GM18520 (cell line): Measurements from ENCODE around the gene FILIP1.

Experiments
- ATAC-seq: cut with Tn5 transposase; IDR thresholded peaks from one replicate; pipeline ENCODE4 v1.9.1; 2021; ENCODE audit not compliant: unreplicated experiment

Gene FILIP1

DNA sequence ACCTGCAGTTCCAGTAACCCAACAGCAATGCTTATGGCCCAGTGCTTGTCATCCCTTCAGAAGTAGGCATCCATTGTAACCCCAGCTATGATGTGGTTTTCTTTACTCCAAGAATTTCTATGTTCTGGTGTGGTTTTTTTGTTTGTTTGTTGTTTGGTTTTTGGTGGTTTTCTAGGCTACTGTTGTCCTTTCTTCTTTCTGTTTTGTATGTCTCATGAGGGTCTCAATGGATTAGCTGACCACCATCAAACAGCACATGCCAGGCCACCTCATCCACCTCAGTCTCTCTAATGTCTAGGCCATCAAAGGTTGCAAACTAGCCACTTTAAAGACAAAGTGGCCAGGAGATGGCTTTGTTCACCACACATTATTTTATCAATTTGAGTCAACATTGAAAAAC lies 149.6 kb downstream of the FILIP1 start:
- no peak for ATAC-seq

DNA sequence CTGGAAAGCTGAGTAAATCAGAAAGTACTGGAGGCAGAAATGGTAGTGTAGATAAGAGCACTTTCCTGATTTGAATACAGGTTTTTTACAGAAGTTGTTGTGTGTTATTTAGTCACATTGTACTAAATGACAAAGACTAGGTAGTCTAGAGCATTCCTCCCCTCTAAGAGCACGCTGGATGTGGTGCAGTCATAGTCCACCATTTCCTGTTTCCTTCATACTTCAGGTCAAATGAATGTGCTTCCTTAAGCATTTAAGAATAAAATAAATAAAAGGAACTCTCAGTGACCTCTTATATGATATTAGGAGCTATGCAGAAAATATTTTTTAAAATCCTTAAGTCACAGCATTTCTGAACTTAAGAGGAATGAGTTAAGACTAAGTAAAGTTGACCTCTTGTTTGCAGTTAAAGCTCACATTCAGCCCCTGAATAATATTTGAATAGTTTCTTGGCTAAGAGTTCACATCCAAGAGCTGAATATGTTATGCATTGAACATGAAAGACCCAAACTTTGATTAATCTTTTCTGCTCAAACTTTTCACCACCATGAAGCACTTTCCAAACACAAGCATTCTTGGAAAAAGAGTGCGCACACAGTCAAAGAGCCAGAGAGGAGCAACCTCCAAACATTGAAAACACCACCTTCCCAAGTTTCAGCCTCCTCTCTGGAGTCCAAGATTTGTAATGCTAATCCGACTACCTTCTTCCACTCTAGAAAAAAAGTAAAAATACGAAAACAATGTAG lies 155.6 kb downstream of the FILIP1 start:
- no peak for ATAC-seq

DNA sequence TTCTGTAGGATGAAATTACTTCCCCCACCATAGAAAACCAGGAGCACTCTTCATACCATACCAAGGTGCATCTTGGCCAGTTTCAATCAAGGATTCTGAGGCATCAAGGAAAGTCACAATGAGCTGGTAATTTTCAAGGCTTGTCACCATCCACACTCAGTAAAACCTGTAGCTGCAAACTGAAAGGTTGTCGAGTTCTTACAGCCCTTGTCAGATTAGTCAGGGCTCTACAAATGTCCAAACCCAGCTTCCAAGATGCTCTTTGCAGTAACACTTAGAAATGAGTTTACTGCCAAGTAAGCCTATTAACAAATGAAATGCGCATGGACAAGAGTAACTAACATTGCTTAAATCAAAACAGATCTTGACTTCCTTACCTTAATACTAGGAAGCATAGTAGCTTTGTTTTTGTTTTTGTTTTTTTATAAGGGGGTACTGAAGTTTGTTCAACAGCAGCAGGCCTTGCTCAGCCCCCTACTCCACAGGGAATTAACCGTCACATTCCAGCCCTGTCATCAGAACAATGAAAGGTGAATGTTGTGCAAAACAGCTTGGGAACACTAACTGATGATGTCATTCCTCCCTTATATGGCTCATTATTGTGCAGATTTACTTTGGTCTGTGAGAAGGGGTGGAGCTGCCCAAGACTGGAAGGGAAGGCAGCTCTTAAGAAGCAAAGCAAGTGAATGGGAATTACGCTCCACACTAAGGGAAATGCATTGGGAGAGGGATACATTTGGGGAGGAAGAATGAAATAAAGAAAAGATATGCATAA lies 159.1 kb downstream of the FILIP1 start:
- ATAC-seq = no peak

DNA sequence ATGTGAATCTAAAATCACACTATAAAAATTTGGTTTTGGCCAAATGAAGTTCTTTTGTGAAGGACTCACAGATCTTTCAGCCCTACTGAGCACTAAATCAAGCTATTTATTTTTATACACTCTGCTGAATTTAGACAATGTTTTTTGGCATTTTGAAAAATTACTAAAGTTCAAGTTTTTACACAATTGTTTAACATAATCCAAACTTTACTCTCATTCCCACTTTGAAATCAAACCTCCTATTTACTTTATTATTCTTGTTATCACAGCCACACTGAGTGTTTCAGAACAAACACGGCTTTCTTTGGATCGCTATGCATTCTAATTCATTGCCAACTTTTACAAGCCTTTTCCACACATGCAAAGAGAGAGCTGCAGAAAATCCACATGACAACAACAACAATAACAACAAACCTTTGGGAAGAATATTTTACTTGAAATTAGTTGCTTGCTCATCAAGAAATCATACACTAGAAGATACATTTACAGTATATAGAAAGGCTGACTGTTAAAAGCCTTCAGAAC lies 159.9 kb downstream of the FILIP1 start:
- no peak for ATAC-seq

DNA sequence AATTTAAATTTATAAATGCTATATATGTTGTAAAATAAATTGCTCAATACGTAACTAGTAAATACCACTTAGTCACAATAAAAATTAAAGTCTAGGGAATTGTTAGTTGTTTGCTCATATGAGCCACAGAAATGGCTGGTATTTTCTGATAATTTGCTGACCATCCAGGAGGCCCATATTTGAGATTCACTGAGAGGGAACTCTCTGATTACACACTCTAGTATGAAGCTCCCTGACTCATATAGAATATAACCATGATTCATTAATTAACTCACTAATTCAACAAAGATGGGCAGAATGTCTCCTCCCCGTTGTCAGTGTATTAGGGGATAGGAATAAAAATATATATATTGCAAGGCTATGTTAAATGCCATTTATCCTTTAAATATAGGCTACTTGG lies 162.4 kb downstream of the FILIP1 start:
- no peak for ATAC-seq

DNA sequence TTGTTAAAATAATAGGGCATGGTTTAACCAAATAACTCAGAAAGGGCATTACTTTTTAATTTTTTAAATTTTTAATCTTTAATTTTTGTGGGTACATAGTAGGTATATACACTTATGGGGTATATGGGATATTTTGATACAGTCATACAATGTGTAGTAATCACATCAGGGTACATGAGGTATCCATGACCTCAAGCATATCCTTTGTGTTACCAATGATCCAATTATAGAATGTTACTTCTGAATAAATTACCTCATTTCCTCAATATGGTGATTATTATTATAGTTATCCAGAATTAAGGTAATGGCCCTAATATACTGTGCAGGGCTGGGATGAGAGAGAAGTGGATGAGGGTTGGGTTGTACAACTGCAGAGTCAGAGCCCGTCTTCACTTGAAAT lies 163.9 kb downstream of the FILIP1 start:
- ATAC-seq = no peak

DNA sequence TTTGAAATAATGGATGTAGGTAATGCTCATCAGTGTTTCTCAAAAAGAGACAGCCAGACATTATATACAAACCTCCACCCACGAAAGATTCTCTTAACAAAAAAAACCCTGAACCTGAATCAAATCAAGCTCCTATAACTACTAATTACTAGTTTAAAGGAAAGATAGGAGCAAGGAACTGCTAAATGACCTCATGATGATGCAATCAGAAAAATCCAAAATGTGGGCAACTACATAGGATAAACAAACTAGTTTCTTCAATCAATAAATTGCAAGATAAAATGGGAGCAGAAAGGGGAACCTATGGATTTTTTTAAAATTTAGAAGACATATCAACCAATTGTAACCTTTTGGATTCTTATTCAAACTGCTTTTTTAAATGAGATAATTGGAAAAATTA lies 165.8 kb downstream of the FILIP1 start:
- no peak for ATAC-seq

DNA sequence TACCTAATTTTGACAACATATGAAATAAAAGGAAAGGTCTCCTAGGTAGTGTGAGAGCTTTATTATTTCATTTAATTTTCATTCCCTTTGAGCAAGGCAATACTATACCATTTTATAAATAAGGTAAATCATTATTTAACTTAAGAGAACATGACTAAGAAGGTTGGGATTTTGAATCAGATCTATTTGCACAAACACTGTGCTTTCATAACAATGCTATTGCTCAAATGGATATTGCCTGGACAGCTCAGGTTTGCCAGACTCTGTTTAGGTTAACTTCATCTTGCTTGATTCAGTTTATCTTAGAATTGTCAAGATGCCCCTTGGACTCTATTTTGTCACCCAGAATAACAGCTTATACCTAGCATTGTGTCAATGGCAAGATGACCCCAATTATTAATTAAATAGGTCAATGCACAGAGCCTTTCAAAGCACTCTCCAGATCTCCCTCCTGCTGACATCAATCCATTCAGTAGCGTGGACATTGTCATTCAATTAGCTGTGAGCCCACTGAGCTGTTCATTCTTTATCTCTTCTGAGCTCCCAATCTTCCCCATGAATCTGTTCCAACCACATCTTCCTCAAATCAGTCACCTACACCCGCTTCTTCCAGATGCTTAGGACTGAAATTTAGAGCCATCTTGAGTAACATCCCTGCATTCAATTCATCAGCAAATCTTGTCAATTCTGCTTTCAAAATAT lies 166.9 kb downstream of the FILIP1 start:
- no peak for ATAC-seq

DNA sequence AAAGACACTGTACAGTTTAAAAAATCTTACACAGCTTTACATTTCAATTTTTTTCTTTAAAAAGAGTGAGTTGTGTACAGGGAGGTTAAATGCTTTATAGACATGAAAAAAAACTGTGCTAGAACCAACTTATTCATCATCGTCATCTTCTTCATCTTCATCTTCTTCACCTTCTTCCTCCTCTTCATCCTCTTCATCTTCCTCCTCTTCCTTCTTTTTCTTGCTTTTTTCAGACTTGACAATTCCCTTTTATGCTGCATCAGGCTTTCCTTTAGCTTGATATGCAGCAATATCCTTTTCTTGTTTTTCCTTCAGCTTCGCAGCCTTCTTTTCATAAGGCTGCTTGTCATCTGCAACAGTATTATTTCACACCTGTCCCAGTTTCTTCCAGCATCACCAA lies 174.7 kb downstream of the FILIP1 start:
- ATAC-seq = no peak

DNA sequence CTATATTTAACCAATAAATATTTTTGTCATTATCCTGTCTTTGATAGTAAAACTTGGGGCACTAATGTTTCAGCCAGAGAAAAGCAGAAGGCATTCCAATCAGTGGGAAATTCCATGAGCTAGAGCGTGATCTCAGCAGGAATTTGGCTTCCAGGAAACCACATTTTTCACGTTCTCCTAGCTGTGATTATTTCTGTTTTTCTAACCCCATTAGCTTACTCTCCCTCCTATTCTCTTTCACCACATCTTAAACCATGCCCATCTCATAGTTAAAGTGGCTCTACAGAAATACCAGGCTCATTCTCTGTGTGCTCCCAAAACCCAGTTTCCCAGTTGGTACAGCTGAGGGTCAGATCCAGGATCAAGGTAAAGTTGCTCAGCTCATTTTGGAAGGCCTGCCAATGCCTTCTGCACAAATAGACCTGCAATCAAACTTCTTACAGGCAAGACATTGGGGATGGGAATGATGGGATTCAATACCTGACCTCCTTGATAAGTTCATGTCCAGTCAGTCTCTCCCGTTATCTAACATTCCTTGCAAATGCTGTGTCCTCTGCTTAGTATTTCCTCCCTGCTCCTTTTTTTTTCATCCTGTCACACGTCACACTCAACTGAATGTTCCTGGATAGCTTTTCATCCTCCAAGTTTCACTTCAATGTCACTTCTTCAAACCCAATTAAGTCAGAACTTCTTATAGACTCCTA lies 175.9 kb downstream of the FILIP1 start:
- ATAC-seq = no peak

DNA sequence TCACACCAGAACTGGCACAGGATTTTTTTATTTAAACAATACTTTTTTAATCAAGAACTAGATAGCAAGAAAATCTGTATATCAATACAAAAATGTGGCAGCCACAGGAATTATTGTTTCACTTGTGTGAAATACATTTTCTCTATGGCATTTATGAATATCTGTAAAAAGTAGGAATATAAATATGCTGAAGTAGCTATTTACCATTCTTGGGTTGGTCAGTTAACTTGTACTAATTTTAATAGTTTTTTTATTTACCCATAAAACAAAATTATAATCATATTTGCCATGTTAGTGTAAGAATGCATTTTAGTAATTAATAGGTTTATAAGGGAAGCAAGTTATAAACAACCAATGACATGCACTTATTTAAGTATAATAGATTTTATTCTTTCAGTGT lies 177.6 kb downstream of the FILIP1 start:
- no peak for ATAC-seq

DNA sequence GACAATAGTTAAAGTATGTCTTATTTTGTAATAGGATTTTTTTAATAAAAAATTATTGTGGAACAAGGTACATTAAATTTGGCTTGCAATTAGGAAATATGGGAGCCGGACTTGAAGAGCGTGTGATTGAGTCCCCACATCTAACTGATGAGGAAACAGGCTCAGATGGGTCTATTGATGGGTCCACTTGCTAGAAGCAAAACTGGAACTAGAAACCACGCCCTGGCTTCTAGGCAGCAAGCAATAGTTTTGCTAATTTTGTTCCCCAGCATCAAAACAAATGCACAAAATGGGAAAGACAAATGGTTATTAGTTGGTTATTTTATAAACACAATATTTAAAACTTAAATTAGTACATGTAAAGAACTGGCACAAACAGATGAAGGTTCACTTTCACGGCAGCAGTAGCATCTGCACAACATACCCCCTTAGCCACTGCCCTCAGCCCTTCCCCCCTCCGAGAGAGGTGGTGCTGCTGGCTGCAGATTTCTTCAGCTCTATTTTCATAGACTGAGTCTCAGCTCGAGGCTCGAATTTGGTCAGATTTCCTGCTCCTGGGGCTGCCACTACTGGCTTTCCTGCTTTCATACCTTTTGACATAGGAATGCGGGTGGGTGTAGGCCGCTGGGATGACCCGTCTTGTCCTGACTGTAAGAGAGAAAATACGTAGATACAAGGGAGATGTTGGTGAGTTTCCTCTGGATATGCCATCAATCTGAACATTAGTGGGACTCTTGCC lies 185.2 kb downstream of the FILIP1 start:
- no peak for ATAC-seq

DNA sequence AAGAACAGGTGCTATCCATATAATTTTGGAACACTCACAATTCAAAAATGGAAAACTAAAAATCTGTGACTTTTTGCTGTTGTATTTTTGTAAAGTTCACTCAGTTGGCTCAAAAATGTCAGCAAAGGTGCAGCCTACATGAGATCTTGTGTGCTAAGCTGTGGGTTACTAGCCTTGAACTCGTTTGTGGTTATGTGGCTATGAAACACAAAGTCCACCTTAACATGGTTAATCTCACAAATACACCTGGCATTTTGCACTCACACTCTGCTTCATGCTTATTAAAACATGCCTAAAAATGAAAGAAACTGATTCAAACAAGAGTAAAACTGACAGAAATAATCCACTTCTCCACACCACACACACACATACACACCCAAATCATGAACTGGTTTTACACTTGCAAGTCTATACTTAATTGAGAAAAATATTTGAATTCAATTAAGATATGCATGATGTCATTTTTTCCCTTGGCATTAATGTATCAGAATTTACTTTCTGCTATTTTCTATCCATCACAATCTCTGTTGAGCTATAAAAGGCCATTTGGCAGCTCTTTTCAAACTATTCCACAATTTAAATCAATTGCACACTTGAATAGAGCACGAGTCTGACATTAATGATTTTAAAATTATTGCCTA lies 186.1 kb downstream of the FILIP1 start:
- ATAC-seq = no peak

DNA sequence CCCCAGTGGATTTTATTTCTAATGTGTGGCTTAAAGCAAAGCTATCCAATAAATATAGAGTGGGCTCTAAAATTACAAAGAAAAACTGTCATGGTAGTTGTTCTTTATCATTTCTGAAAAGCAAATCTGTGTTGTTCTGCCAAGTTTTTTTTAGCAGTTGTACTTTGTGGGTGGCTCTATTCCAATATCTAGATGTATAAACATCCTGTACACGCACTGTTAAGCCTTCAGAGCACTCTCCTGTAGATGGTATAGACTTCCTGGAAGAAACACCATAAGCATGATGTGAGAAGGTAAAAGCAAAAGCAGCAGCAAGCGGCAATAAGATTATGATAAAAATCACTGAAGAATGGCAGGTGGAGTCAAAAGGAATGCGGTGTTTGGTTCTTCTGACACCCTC lies 187.5 kb downstream of the FILIP1 start:
- ATAC-seq = no peak

DNA sequence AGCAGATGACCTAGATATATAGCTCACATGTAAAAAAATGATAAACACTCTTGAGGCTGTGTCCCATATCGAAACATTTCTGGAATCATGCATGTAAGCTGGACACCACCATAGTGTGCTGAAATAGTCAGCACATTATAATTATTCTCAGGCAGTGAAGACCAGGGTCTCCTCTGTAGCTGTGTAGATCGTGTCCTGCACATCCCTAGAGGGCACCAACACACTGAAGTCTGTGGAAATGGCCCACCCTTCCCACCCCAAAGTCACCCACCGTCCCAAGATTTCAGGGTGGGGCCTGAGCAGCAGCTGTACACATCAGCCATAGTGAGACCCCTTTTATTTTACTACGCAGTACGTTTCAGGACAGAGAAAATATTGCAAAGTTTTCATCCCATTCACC lies 188.0 kb downstream of the FILIP1 start:
- ATAC-seq = no peak

DNA sequence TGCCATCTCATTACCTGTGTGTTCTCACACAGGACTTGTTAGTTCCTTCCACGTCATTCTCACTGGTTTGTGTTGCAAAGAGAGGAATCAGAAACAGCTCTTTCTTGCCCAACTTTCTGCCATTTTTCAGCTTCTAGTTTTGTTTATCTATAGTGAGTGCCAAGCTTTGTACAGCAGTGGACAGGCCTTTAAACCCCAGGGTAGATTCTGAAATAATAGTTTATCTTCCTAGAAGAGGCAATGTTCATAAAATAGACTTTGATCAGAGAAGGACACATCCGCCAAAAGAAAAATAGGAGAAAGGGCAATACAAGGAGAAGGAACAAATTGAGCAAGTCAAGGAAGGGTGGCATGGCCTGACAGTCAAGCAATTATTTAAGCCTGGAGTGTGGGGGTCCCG lies 191.3 kb downstream of the FILIP1 start:
- no peak for ATAC-seq

DNA sequence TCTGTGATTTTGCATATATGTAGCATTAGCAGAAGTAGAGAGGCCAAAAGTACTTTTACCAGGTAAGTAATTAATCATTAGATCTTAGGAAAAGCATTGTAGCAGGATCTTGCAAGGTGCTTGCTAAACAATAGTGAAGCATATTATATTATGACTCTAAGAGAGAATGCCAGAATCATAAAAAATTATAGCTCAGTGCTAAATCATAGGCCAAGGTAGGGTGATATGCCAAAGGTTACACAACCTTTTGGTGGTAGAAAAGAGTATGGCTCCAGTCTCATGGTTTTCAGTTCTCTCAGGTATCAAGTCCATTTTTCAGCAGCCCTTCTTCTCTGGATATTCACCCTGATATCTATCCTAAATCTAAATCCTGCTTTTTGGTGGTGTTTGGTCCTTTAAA lies 192.1 kb downstream of the FILIP1 start:
- no peak for ATAC-seq

DNA sequence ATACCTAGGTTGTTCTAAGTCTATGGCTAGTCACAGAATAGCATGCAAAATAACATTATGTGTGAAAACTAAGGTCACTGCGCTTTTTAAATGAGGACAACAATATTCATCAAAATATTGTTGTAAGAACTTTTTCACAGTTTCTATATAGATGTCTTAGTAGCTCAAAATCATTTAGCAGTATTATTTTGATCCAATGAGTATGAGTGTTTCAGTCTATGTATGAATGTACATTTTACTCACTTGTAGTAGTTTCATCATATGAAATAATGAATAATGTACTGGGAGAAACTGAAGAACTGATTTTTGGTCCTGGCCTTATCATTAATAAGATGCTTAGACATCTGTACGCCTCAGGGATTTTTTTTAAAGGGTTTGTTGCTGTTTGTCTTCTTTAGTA lies 192.5 kb downstream of the FILIP1 start:
- ATAC-seq = no peak

DNA sequence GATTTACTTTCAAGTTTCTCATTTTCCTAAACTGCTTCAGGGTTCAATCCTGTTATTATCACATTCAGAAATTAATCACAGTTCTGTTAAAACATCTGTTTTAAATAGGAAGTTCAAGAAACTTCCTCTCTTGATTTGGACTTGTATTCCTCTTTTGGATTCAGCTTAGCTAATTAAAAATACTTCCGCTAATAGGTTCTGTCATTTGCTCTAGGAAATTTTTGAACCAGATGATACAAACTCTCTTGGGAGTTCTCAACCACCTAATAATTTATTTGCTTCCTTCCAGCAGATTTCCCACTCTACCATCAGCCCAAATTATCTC lies 193.1 kb downstream of the FILIP1 start:
- ATAC-seq = no peak
